HepG2 (cell line): ENCODE data around the gene DDX23. TPM values are rescaled to one million over a fixed set of nuclear protein-coding genes. Genes with fewer than 3 reads are reported as not detected.

Source experiments
- ATAC-seq: fragments of 200-7000 bp; cut with Tn5 transposase; 3 replicates; pipeline ENCODE4 v1.9.1; 2020; ENCODE audit warnings: mild to moderate bottlenecking, moderate library complexity
- BruUV-seq: library from RNA; stranded (reverse); fragments of 400-500 nt; replicated peaks from 2 replicates; lab custom pipeline; 2021; lab: Mats Ljungman, UMichigan
- CTCF ChIA-PET: fragments of 300-600 bp; formaldehyde crosslinking; extraction: SDS; loops from one replicate; lab custom pipeline; 2021; ENCODE audit warnings: low total read pairs, inconsistent platforms, low intra/inter-chr PET ratio; lab: Yijun Ruan, JAX
- POLR2A ChIA-PET: fragments of 350-600 bp; sonication (Branson Sonifier 250); formaldehyde crosslinking; loops from one replicate; lab custom pipeline; 2020; ENCODE audit warnings: antibody characterized with exemption, inconsistent platforms; lab: Yijun Ruan, JAX
- DNase-seq: peaks from one replicate; pipeline ENCODE4 v3.0.0-alpha.2; 2015; ENCODE audit warnings: low spot score
- FAIRE-seq: peaks from 3 replicates; lab custom pipeline; 2011; peaks lifted over from hg19 to GRCh38; lab: Jason Lieb, UNC
- H2AFZ ChIP-seq: one replicate; pipeline ENCODE4 v1.6.1; 2011; ENCODE audit warnings: low read length, inconsistent platforms
- H3K27ac ChIP-seq: fragments of 300-600 bp; 3 replicates; pipeline ENCODE4 v1.8.0; 2011; ENCODE audit warnings: mixed run types, mild to moderate bottlenecking, mixed read lengths, low read length, inconsistent platforms; ENCODE audit not compliant: insufficient read depth; ENCODE audit errors: extremely low read length
- H3K27me3 ChIP-seq, 2 experiments: fragments of 200-600 bp in 1 of 2; 2 replicates in 1 of 2; 3 replicates in 1 of 2; pipeline versions ENCODE4 v1.6.0 to v1.8.0; 2011; ENCODE audit warnings: low read length in 2 of 2, mild to moderate bottlenecking in 2 of 2, moderate library complexity in 2 of 2, inconsistent platforms in 1 of 2; ENCODE audit not compliant: insufficient read depth in 2 of 2, control insufficient read depth in 1 of 2
- H3K36me3 ChIP-seq, 2 experiments: fragments of 200-600 bp in 1 of 2; replicated peaks in 1 of 2; 2 replicates in 1 of 2; 3 replicates in 1 of 2; pipeline versions ENCODE4 v1.5.1 to v1.8.0; 2011; ENCODE audit warnings: low read length in 2 of 2, inconsistent platforms in 1 of 2; ENCODE audit not compliant: insufficient read depth in 2 of 2, control insufficient read depth in 1 of 2
- H3K4me1 ChIP-seq: 2 replicates; pipeline ENCODE4 v1.5.1; 2012; ENCODE audit warnings: low read length, inconsistent platforms; ENCODE audit not compliant: insufficient read depth
- H3K4me2 ChIP-seq: 2 replicates; pipeline ENCODE4 v1.6.0; 2011; ENCODE audit warnings: low read depth, low read length, inconsistent platforms
- H3K4me3 ChIP-seq, 3 experiments: fragments of 200-600 bp in 1 of 3; sonication (generic), shearing (Covaris generic) in 1 of 3; replicated peaks in 1 of 3; 2 replicates each; pipeline ENCODE4 v1.5.1; 2011 to 2016; ENCODE audit warnings: low read length in 3 of 3, inconsistent platforms in 2 of 3, low read depth in 2 of 3, mild to moderate bottlenecking in 2 of 3, control low read depth in 1 of 3, mixed read lengths in 1 of 3; ENCODE audit not compliant: insufficient read depth in 1 of 3
- H3K79me2 ChIP-seq: one replicate; pipeline ENCODE4 v1.6.1; 2011; ENCODE audit warnings: low read length, inconsistent platforms; ENCODE audit not compliant: insufficient read depth
- H3K9ac ChIP-seq: 2 replicates; pipeline ENCODE4 v1.6.0; 2011; ENCODE audit warnings: mild to moderate bottlenecking, low read depth, low read length, inconsistent platforms; ENCODE audit not compliant: insufficient read depth
- H3K9me3 ChIP-seq: 2 replicates; pipeline ENCODE4 v1.5.1; 2012; ENCODE audit warnings: mild to moderate bottlenecking, low read length
- H4K20me1 ChIP-seq: 2 replicates; pipeline ENCODE4 v1.6.0; 2011; ENCODE audit warnings: inconsistent platforms, mild to moderate bottlenecking, low read length, moderate library complexity; ENCODE audit not compliant: insufficient read depth
- AGO2 ChIP-seq: fragments of 200-400 bp; formaldehyde crosslinking; optimal IDR thresholded peaks from 2 replicates; pipeline ENCODE3; 2017; ENCODE audit warnings: mild to moderate bottlenecking, low read depth, low read length, moderate library complexity
- DDIT3 ChIP-seq: sonication (generic); formaldehyde crosslinking; IDR thresholded peaks from 2 replicates; pipeline ENCODE4 v1.4.0; 2020; ENCODE audit warnings: mild to moderate bottlenecking, missing genetic modification reagents
- NR2C2 ChIP-seq: sonication (generic); formaldehyde crosslinking; IDR thresholded peaks from 2 replicates; pipeline ENCODE4 v1.4.0; 2020; ENCODE audit warnings: missing genetic modification reagents, mild to moderate bottlenecking, moderate library complexity, borderline replicate concordance
- POGZ ChIP-seq: sonication (generic); formaldehyde crosslinking; IDR thresholded peaks from 2 replicates; pipeline ENCODE4 v1.4.0; 2020; ENCODE audit warnings: mild to moderate bottlenecking, missing genetic modification reagents
- WGBS: methylation state at CpG from one replicate; pipeline ENCODE4 v1.1.6; 2017; ENCODE audit warnings: low lambda C conversion rate; 5-methylcytosine and 5-hydroxymethylcytosine counted together
- in situ Hi-C: cut with HindIII; loops from 2 replicates; pipeline ENCODE4 v1.10.0; 2017; ENCODE audit warnings: low pct_unique_long_range_greater_than_20kb; ENCODE audit not compliant: extremely low pct_ligation_motif_present
- intact Hi-C: fragments of 100-400 bp; cut with micrococcal nuclease; formaldehyde crosslinking; loops from one replicate; pipeline ENCODE4 v1.10.0; 2022; ENCODE audit not compliant: unreplicated experiment
- polyA plus RNA-seq, 8 experiments: library from polyadenylated mRNA; depleted of rRNA in 3 of 8; stranded (reverse) in 7 of 8; unstranded in 1 of 8; fragments of >200 nt; fragmentation: Illumina TruSeq in 4 of 8; extraction: Trizol in 4 of 8; gene quantifications; 2 replicates each; pipeline versions ENCODE4 v1.2.1 to v1.2.3, GENCODE V29; 2011 to 2016; ENCODE audit warnings: low read depth in 4 of 8, missing spikeins in 1 of 8, mixed read lengths in 1 of 8; ENCODE audit not compliant: insufficient read depth in 1 of 8
- total RNA-seq, 5 experiments: library from RNA; depleted of rRNA; stranded (reverse); fragments of >200 nt; fragmentation: Illumina TruSeq; extraction: Trizol; gene quantifications; 2 replicates each; pipeline ENCODE4 v1.2.3, GENCODE V29; 2016; ENCODE audit warnings: low read depth in 1 of 5
- TF ChIP-seq, protein P1 (sequence below): sonication (generic); formaldehyde crosslinking; IDR thresholded peaks from 2 replicates; pipeline ENCODE4 v1.4.0; 2020; ENCODE audit warnings: missing genetic modification reagents

The DDX23 gene
- total and polyA plus RNA-seq, 2 of the 13 experiments (the other 11 are each of a cell fraction or from before 2014, with no cell fraction given) = 35.7 to 90.0 TPM

- no peak overlapping the region for H3K27ac ChIP-seq
- BruUV-seq = no TSS peak
- no peak overlapping the region for H2AFZ ChIP-seq
- no peaks in the 10 kb centered on the region for H3K9me3 ChIP-seq
- in situ Hi-C loops = no loop called here
- ChIA-PET POLR2A (no interaction called here), CTCF (no interaction called here)
- no peak overlapping the region for H3K4me2 ChIP-seq
- no peak for FAIRE-seq
- peaks cover 24 to 40% of the 10 kb centered on the region in 2 experiments for H3K36me3 ChIP-seq
- no peaks in the 10 kb centered on the region for H3K79me2 ChIP-seq
- TF ChIP-seq POGZ (CRISPR knock-in tag) (no peak), DDIT3 (CRISPR knock-in tag) (no peak)
- no peak overlapping the region for H3K9ac ChIP-seq
- H3K4me3 ChIP-seq = no peak overlapping the region
- intact Hi-C loops = no loop called here
- no peaks in the 10 kb centered on the region; the same call in 1 of the 2 replicates for H4K20me1 ChIP-seq
- DNase-seq = no peak
- no peaks in the 10 kb centered on the region for H3K4me1 ChIP-seq
- WGBS = 65% methylated on average over 2 of the region's 2 CpGs
- peaks cover 4 to 25% of the 10 kb centered on the region in 2 experiments; a peak in 4 of 5 replicates for H3K27me3 ChIP-seq
- ATAC-seq = no peak
Measured at GRCh38 chr12:48828293-48828692, 23.7 kb downstream of the DDX23 start.

- intact Hi-C loops = no loop called here
Measured at GRCh38 chr12:48827513-48828096, 24.4 kb downstream of the DDX23 start.

More at GRCh38 chr12:48827513-48828096, 24.4 kb downstream of the DDX23 start:
- ChIA-PET POLR2A (interaction anchor here (0.6 to 1.2 kb wide), 2 partner anchors 12 to 84 kb away, joined by 3 to 4 read pairs; no protein-coding TSS in a partner anchor), CTCF (no interaction called here)
- no peak overlapping the region for H2AFZ ChIP-seq
- 93% methylated on average over 6 of the region's 17 CpGs for WGBS
- no peak overlapping the region for H3K9ac ChIP-seq
- no peaks in the 10 kb centered on the region for H3K9me3 ChIP-seq
- in situ Hi-C loops = no loop called here
- H3K36me3 ChIP-seq = peaks cover 20 to 33% of the 10 kb centered on the region in 2 experiments
- DNase-seq = no peak
- peaks cover 4 to 32% of the 10 kb centered on the region in 2 experiments; a peak in 4 of 5 replicates for H3K27me3 ChIP-seq
- ATAC-seq = no peak; the same call in 2 of the 3 replicates
- TF ChIP-seq NR2C2 (no peak), AGO2 (peak; percentile 74)
- TF ChIP-seq, protein P1, sequence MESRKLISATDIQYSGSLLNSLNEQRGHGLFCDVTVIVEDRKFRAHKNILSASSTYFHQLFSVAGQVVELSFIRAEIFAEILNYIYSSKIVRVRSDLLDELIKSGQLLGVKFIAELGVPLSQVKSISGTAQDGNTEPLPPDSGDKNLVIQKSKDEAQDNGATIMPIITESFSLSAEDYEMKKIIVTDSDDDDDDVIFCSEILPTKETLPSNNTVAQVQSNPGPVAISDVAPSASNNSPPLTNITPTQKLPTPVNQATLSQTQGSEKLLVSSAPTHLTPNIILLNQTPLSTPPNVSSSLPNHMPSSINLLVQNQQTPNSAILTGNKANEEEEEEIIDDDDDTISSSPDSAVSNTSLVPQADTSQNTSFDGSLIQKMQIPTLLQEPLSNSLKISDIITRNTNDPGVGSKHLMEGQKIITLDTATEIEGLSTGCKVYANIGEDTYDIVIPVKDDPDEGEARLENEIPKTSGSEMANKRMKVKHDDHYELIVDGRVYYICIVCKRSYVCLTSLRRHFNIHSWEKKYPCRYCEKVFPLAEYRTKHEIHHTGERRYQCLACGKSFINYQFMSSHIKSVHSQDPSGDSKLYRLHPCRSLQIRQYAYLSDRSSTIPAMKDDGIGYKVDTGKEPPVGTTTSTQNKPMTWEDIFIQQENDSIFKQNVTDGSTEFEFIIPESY (CRISPR knock-in tag) = peak; percentile 35; the same call in 1 of the 2 replicates
- H3K4me2 ChIP-seq = no peak overlapping the region
- H4K20me1 ChIP-seq = no peaks in the 10 kb centered on the region; the same call in 1 of the 2 replicates
- H3K4me3 ChIP-seq = no peak overlapping the region
- no TSS peak for BruUV-seq
- no peak overlapping the region for H3K27ac ChIP-seq
- FAIRE-seq = no peak
- no peaks in the 10 kb centered on the region for H3K4me1 ChIP-seq
- H3K79me2 ChIP-seq = no peaks in the 10 kb centered on the region
